NCI-H526 (cell line): ENCODE results near the gene SLC2A11.
"Not testable (repeated sequence)": the region's sequence is repeated elsewhere in the genome, so short reads cannot be mapped to it uniquely, and the experiment has no call there.

Source experiments
- DNase-seq, 2 experiments: peaks; one replicate each; lab custom pipeline; 2025; lab: John Stamatoyannopoulos, UW

Gene SLC2A11

GRCh38 chr22:23847310-23847920, 10.3 kb upstream of the SLC2A11 start:
- no peak for DNase-seq

GRCh38 chr22:23847991-23848864, 9.4 kb upstream of the SLC2A11 start:
- no peak for DNase-seq

GRCh38 chr22:23849009-23850006, 8.4 kb upstream of the SLC2A11 start:
- DNase-seq = peak; percentile 8 to 78

GRCh38 chr22:23850136-23850611, 7.5 kb upstream of the SLC2A11 start:
- no peak for DNase-seq

- DNase-seq = peak; percentile 44 to 63
These were observed 712 bp upstream of the SLC2A11 start for GRCh38 chr22:23856721-23857605.

- DNase-seq = no peak
These were observed 775 bp downstream of the SLC2A11 start for GRCh38 chr22:23858484-23858815.

- DNase-seq = no peak
These were observed 1.5 kb downstream of the SLC2A11 start for GRCh38 chr22:23859201-23859600.

- not testable (repeated sequence) for DNase-seq
These were observed 2.5 kb downstream of the SLC2A11 start for GRCh38 chr22:23860187-23860586.

GRCh38 chr22:23862103-23862502, 4.4 kb downstream of the SLC2A11 start:
- peak; percentile 30 to 62 for DNase-seq

GRCh38 chr22:23864499-23865154, 7.0 kb downstream of the SLC2A11 start:
- not testable (repeated sequence) for DNase-seq

GRCh38 chr22:23868580-23868979, 10.9 kb downstream of the SLC2A11 start:
- no peak for DNase-seq

GRCh38 chr22:23874871-23875270, 17.2 kb downstream of the SLC2A11 start:
- DNase-seq = no peak

- DNase-seq = no peak
These were observed 18.1 kb downstream of the SLC2A11 start for GRCh38 chr22:23875801-23876200.

GRCh38 chr22:23877566-23877965, 19.9 kb downstream of the SLC2A11 start:
- no peak for DNase-seq

- DNase-seq = no peak
These were observed 20.5 kb downstream of the SLC2A11 start for GRCh38 chr22:23878219-23878618.

- DNase-seq = no peak
These were observed 24.7 kb downstream of the SLC2A11 start for GRCh38 chr22:23882370-23882769.

- DNase-seq = no peak
These were observed 26.0 kb downstream of the SLC2A11 start for GRCh38 chr22:23883658-23884057.

GRCh38 chr22:23884140-23884539, 26.5 kb downstream of the SLC2A11 start:
- DNase-seq = no peak

- no peak for DNase-seq
These were observed 31.1 kb downstream of the SLC2A11 start for GRCh38 chr22:23888615-23889401.

- no peak for DNase-seq
These were observed 31.9 kb downstream of the SLC2A11 start for GRCh38 chr22:23889620-23890019.
